Neuronal stem cell (in vitro differentiated cells): ENCODE results near the gene KLF13.

ENCODE experiments used
- DNase-seq: peaks from one replicate; pipeline ENCODE4 v3.0.0-alpha.2; 2013; ENCODE audit warnings: low spot score
- H2AFZ ChIP-seq: one replicate; pipeline ENCODE4 v1.6.1; 2013; ENCODE audit warnings: mild to moderate bottlenecking, low read length, inconsistent platforms
- H2AK5ac ChIP-seq: 2 replicates; pipeline ENCODE4 v1.6.1; 2013; ENCODE audit warnings: low read depth, mild to moderate bottlenecking, inconsistent platforms, low read length, moderate library complexity, mixed read lengths
- H2BK120ac ChIP-seq: 2 replicates; pipeline ENCODE4 v1.6.1; 2013; ENCODE audit warnings: low read depth, mild to moderate bottlenecking, inconsistent platforms, low read length, moderate library complexity, mixed read lengths
- H2BK12ac ChIP-seq: one replicate; pipeline ENCODE4 v1.6.1; 2013; ENCODE audit warnings: low read length, inconsistent platforms
- H2BK15ac ChIP-seq: 2 replicates; pipeline ENCODE4 v1.6.1; 2013; ENCODE audit warnings: mild to moderate bottlenecking, low read length, inconsistent platforms, mixed read lengths
- H2BK5ac ChIP-seq: one replicate; pipeline ENCODE4 v1.6.1; 2013; ENCODE audit warnings: inconsistent platforms, mild to moderate bottlenecking, low read length, moderate library complexity
- H3K14ac ChIP-seq: one replicate; pipeline ENCODE4 v1.6.1; 2013; ENCODE audit warnings: low read length, inconsistent platforms
- H3K18ac ChIP-seq: 2 replicates; pipeline ENCODE4 v1.6.1; 2013; ENCODE audit warnings: low read length, inconsistent platforms
- H3K23ac ChIP-seq: 2 replicates; pipeline ENCODE4 v1.6.1; 2013; ENCODE audit warnings: low read depth, mild to moderate bottlenecking, mixed read lengths, low read length, inconsistent platforms; ENCODE audit not compliant: poor library complexity
- H3K27ac ChIP-seq: replicated peaks from 3 replicates; pipeline ENCODE4 v1.5.1; 2013; ENCODE audit warnings: low read length, inconsistent platforms
- H3K27me3 ChIP-seq, 3 experiments: 2 replicates each; pipeline ENCODE4 v1.6.1; 2013; ENCODE audit warnings: low read length in 3 of 3, mild to moderate bottlenecking in 2 of 3, inconsistent platforms in 1 of 3, low read depth in 1 of 3, mixed read lengths in 1 of 3, moderate library complexity in 1 of 3; ENCODE audit not compliant: control insufficient read depth in 3 of 3, insufficient read depth in 3 of 3
- H3K36me3 ChIP-seq, 2 donors: replicated peaks in 1 of 2; 2 replicates each; pipeline ENCODE4 v1.6.1; 2013; ENCODE audit warnings: low read length in 2 of 2; ENCODE audit not compliant: control insufficient read depth in 2 of 2, insufficient read depth in 2 of 2
- H3K4ac ChIP-seq: 2 replicates; pipeline ENCODE4 v1.6.1; 2013; ENCODE audit warnings: inconsistent platforms, mild to moderate bottlenecking, low read length, moderate library complexity
- H3K4me1 ChIP-seq, 2 donors: 1 replicate in 1 of 2; 2 replicates in 1 of 2; pipeline ENCODE4 v1.6.1; 2013; ENCODE audit warnings: low read length in 2 of 2, low read depth in 1 of 2; ENCODE audit not compliant: control insufficient read depth in 2 of 2, insufficient read depth in 1 of 2
- H3K4me2 ChIP-seq: one replicate; pipeline ENCODE4 v1.6.1; 2013; ENCODE audit warnings: mild to moderate bottlenecking, low read length, inconsistent platforms; ENCODE audit not compliant: insufficient read depth, poor library complexity, severe bottlenecking
- H3K4me3 ChIP-seq, 2 donors: 2 replicates each; pipeline ENCODE4 v1.5.1; 2013; ENCODE audit warnings: low read length in 2 of 2, mild to moderate bottlenecking in 2 of 2, inconsistent platforms in 1 of 2, moderate library complexity in 1 of 2
- H3K79me1 ChIP-seq: one replicate; pipeline ENCODE4 v1.6.1; 2013; ENCODE audit warnings: low read depth, mild to moderate bottlenecking, inconsistent platforms, low read length, moderate library complexity
- H3K9ac ChIP-seq: one replicate; pipeline ENCODE4 v1.6.1; 2013; ENCODE audit warnings: mild to moderate bottlenecking, low read depth, low read length, inconsistent platforms; ENCODE audit not compliant: poor library complexity
- H3K9me3 ChIP-seq, 2 donors: replicated peaks in 1 of 2; 2 replicates each; pipeline versions ENCODE3 to v1.6.1; 2013; ENCODE audit warnings: low read length in 2 of 2, mild to moderate bottlenecking in 2 of 2, inconsistent platforms in 1 of 2, low read depth in 1 of 2, mixed read lengths in 1 of 2, moderate library complexity in 1 of 2; ENCODE audit not compliant: control insufficient read depth in 2 of 2, insufficient read depth in 1 of 2
- H4K8ac ChIP-seq: one replicate; pipeline ENCODE4 v1.6.1; 2013; ENCODE audit warnings: low read depth, mild to moderate bottlenecking, inconsistent platforms, low read length, moderate library complexity
- H4K91ac ChIP-seq: one replicate; pipeline ENCODE4 v1.6.1; 2013; ENCODE audit warnings: low read length, low read depth, mild to moderate bottlenecking, inconsistent platforms; ENCODE audit not compliant: poor library complexity
- WGBS, 2 donors: extraction: QIAGEN DNeasy Blood & Tissue Kit; methylation state at CpG; one replicate each; pipeline ENCODE4 v1.1.7; 2013; ENCODE audit warnings: missing lambda C conversion rate in 2 of 2, mixed read lengths in 1 of 2; ENCODE audit not compliant: insufficient read length in 2 of 2, insufficient replicate concordance in 1 of 2; ENCODE audit errors: extremely low coverage in 2 of 2; 5-methylcytosine and 5-hydroxymethylcytosine counted together

KLF13 gene

GRCh38 chr15:31344266-31344665 lies 17.6 kb downstream of the KLF13 start:
- Histone ChIP-seq H2AK5ac (no peak overlapping the region), H3K27me3 (no peaks in the 10 kb centered on the region), H3K4me3 (no peak overlapping the region), H3K4ac (no peak overlapping the region), H3K14ac (no peak overlapping the region), H3K18ac (no peak overlapping the region), H3K79me1 (peaks cover 10% of the 10 kb centered on the region), H2BK120ac (no peak overlapping the region), H3K4me1 (peaks cover 0 to under 1% of the 10 kb centered on the region in 2 donors), H2BK5ac (no peak overlapping the region), H2AFZ (no peak overlapping the region), H3K27ac (no peak overlapping the region), H4K91ac (no peak overlapping the region), H2BK15ac (no peak overlapping the region), H4K8ac (no peak overlapping the region), H3K9me3 (no peaks in the 10 kb centered on the region), H3K9ac (peak overlapping the region; percentile 36), H3K23ac (no peak overlapping the region), H3K36me3 (peaks cover 0 to 3% of the 10 kb centered on the region in 2 donors), H3K4me2 (no peak overlapping the region), H2BK12ac (no peak overlapping the region)
- no peak for DNase-seq
- WGBS, 2 donors = no CpG with 5 or more reads among the region's 4 CpGs

DNA sequence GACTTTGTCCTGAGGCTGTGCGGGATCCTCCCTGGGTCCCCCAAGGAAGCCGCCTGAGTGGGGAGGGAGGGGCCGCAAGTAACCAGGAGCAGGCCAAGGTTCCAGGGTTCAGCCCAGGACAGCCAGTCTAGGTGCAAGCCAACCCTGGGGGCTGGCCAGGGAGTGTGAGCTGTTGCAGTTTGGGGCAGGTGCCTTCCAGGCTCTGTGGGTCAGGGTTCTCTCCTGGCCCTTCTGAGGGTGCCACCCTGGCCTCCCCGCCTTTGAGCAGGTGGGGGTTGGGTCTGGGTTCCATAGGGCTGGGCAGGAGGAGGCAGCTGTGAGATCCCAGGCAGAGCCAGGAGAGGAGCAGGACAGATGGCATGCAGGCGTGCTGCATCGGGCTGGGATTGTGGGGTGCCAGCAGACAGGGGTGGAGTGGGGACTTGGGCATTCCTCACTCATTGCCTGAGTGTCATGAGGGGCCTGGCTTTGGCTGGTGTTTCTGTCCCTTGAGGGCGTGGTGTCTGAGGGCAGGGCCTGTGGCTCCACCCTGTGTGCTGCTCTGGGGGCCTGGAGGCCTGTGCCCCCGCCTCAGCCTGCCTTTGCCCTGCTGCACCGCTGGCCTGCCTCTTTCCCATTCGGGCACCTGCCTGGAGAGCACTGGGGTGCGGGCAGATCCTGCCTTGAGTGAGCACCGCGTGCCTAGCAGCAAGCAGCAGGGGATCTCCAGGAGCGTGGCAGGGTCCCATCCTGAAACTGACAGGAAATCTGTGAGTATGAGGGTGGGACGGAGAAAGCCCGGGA lies 18.4 kb downstream of the KLF13 start:
- DNase-seq = no peak
- no CpG with 5 or more reads among the region's 16 CpGs for WGBS, 2 donors

DNA sequence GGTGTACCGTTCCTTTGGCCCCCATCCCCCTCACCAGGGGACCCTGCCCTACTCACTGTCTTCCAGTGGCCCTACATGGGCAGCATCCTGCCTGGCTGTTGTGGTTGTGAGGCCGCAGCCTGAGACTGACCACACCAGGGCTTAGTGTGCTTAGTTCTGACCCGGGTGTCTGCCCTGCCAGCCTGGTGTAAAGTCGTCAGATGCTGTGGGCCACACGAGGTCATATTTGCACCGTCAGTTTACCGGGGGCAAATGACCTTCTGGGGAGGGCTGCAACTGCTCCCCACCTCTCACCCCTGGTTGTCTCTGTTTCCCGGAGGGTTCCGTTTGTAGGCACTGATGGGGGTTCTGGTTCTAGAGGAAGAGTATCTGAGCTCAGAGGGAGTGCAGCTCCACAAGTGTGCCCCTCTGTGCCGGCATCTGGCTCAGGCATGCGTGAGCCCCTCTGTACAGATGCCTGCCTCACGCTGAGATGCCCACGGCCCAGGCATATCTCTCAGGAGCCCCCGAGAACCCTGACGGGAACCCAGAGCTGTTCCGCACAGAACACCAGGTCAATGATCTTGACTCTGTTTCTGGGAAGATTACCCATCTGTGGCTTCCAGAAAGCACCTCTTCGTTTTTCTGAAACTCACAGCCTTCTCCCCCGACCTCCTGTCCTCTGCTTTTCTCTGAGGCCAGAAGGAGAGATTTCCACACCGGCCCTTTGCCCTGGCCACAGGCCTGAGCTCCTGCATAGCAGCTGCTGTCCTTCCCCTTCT lies 19.2 kb downstream of the KLF13 start:
- Histone ChIP-seq H3K79me1 (peaks cover 12% of the 10 kb centered on the region), H4K91ac (no peak overlapping the region), H3K4me1 (no peaks in the 10 kb centered on the region), H3K18ac (peak overlapping the region; percentile 16), H2BK12ac (no peak overlapping the region), H2AK5ac (peak overlapping the region; percentile 44), H2AFZ (no peak overlapping the region), H3K4me2 (no peak overlapping the region), H3K4me3 (no peak overlapping the region), H2BK5ac (no peak overlapping the region), H2BK120ac (no peak overlapping the region), H3K4ac (no peak overlapping the region), H2BK15ac (no peak overlapping the region), H3K27ac (no peak overlapping the region), H3K27me3 (no peaks in the 10 kb centered on the region), H4K8ac (no peak overlapping the region), H3K9ac (peak overlapping the region; percentile 15), H3K9me3 (no peaks in the 10 kb centered on the region), H3K14ac (peak overlapping the region; percentile 79), H3K36me3 (peaks cover 0 to 3% of the 10 kb centered on the region in 2 donors), H3K23ac (no peak overlapping the region)
- DNase-seq = no peak
- WGBS, 2 donors = no CpG with 5 or more reads among the region's 19 CpGs

More for the DNA sequence above, 18.4 kb downstream of the KLF13 start:
- Histone ChIP-seq H2BK12ac (no peak overlapping the region), H3K9ac (peak overlapping the region; percentile 82), H2BK15ac (no peak overlapping the region), H3K27ac (no peak overlapping the region), H3K18ac (peak overlapping the region; percentile 46), H2AK5ac (peak overlapping the region; percentile 69), H4K8ac (no peak overlapping the region), H3K36me3 (peaks cover 0 to 3% of the 10 kb centered on the region in 2 donors), H3K4me3 (no peak overlapping the region), H4K91ac (no peak overlapping the region), H3K4me2 (no peak overlapping the region), H3K23ac (no peak overlapping the region), H2BK5ac (no peak overlapping the region), H2BK120ac (no peak overlapping the region), H3K79me1 (peaks cover 12% of the 10 kb centered on the region), H2AFZ (no peak overlapping the region), H3K4ac (no peak overlapping the region), H3K27me3 (no peaks in the 10 kb centered on the region), H3K14ac (peak overlapping the region; percentile 84), H3K9me3 (no peaks in the 10 kb centered on the region), H3K4me1 (no peaks in the 10 kb centered on the region)
